DND-41 (cell line): ENCODE data around the gene MYO5C.

Experiments used
- CTCF ChIP-seq: IDR thresholded peaks from 2 replicates; pipeline ENCODE4 v1.5.1; 2012; ENCODE audit warnings: borderline replicate concordance, low read length, moderate library complexity, mild to moderate bottlenecking; ENCODE audit not compliant: poor library complexity, severe bottlenecking; ENCODE audit errors: extremely low read depth
- EZH2 ChIP-seq: IDR thresholded peaks from 3 replicates; pipeline ENCODE4 v1.6.1; 2012; ENCODE audit warnings: borderline replicate concordance, low read depth, mild to moderate bottlenecking, moderate library complexity, low read length, inconsistent platforms; ENCODE audit not compliant: severe bottlenecking

- TF ChIP-seq CTCF: no peak
- TF ChIP-seq EZH2: no peak
Measured at GRCh38 chr15:52340093-52340492, 44.5 kb upstream of the MYO5C start.
